ENCODE results near the gene IL3.

IL3 gene

GRCh38 chr5:132046880-132047299, 13.6 kb upstream of the IL3 start:
- TF ChIP-seq CREB1 (IDR thresholded peaks at IDR 0.05; ENCODE audit: low read depth) (no peak), TEAD4 (IDR thresholded peaks at IDR 0.05) (no peak), CEBPB (IDR thresholded peaks at IDR 0.05) (no peak), ZBTB7A (IDR thresholded peaks at IDR 0.05; ENCODE audit: low read depth) (no peak), REST (IDR thresholded peaks at IDR 0.05; ENCODE audit: low read depth) (no peak), YY1 (IDR thresholded peaks at IDR 0.05; ENCODE audit: low read depth) (no peak), USF1 (IDR thresholded peaks at IDR 0.05) (no peak), TCF12 (IDR thresholded peaks at IDR 0.05; ENCODE audit: low read depth) (no peak), RAD21 (IDR thresholded peaks at IDR 0.05; ENCODE audit: low read depth) (no peak), EGR1 (IDR thresholded peaks at IDR 0.05) (no peak), FOXM1 (IDR thresholded peaks at IDR 0.05; ENCODE audit: borderline replicate concordance, low read depth) (no peak), EP300 (IDR thresholded peaks at IDR 0.05; ENCODE audit: borderline replicate concordance) (no peak), NFIC (IDR thresholded peaks at IDR 0.05) (no peak), TAF1 (IDR thresholded peaks at IDR 0.05; ENCODE audit: low read depth) (no peak)
- TF ChIP-seq, protein P1, sequence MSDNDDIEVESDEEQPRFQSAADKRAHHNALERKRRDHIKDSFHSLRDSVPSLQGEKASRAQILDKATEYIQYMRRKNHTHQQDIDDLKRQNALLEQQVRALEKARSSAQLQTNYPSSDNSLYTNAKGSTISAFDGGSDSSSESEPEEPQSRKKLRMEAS (IDR thresholded peaks at IDR 0.05): no peak

GRCh38 chr5:132049093-132049492, 11.4 kb upstream of the IL3 start:
- TF ChIP-seq TEAD4 (IDR thresholded peaks at IDR 0.05) (no peak), NFIC (IDR thresholded peaks at IDR 0.05) (no peak), TCF12 (IDR thresholded peaks at IDR 0.05; ENCODE audit: low read depth) (no peak), YY1 (IDR thresholded peaks at IDR 0.05; ENCODE audit: low read depth) (no peak), TAF1 (IDR thresholded peaks at IDR 0.05; ENCODE audit: low read depth) (no peak), RAD21 (IDR thresholded peaks at IDR 0.05; ENCODE audit: low read depth) (no peak), EGR1 (IDR thresholded peaks at IDR 0.05) (no peak), EP300 (IDR thresholded peaks at IDR 0.05; ENCODE audit: borderline replicate concordance) (no peak), CREB1 (IDR thresholded peaks at IDR 0.05; ENCODE audit: low read depth) (no peak), REST (IDR thresholded peaks at IDR 0.05; ENCODE audit: low read depth) (no peak), CEBPB (IDR thresholded peaks at IDR 0.05) (no peak), ZBTB7A (IDR thresholded peaks at IDR 0.05; ENCODE audit: low read depth) (no peak)
- TF ChIP-seq, protein P1 (IDR thresholded peaks at IDR 0.05): no peak

GRCh38 chr5:132049559-132049958, 10.9 kb upstream of the IL3 start:
- TF ChIP-seq TEAD4 (IDR thresholded peaks at IDR 0.05) (no peak), FOXM1 (IDR thresholded peaks at IDR 0.05; ENCODE audit: borderline replicate concordance, low read depth) (no peak), USF1 (IDR thresholded peaks at IDR 0.05) (no peak), CREB1 (IDR thresholded peaks at IDR 0.05; ENCODE audit: low read depth) (no peak), ZBTB7A (IDR thresholded peaks at IDR 0.05; ENCODE audit: low read depth) (no peak), NFIC (IDR thresholded peaks at IDR 0.05) (no peak), CEBPB (IDR thresholded peaks at IDR 0.05) (no peak), TCF12 (IDR thresholded peaks at IDR 0.05; ENCODE audit: low read depth) (no peak), REST (IDR thresholded peaks at IDR 0.05; ENCODE audit: low read depth) (no peak), YY1 (IDR thresholded peaks at IDR 0.05; ENCODE audit: low read depth) (no peak), RAD21 (IDR thresholded peaks at IDR 0.05; ENCODE audit: low read depth) (no peak), EP300 (IDR thresholded peaks at IDR 0.05; ENCODE audit: borderline replicate concordance) (no peak), TAF1 (IDR thresholded peaks at IDR 0.05; ENCODE audit: low read depth) (no peak)
- TF ChIP-seq, protein P1 (IDR thresholded peaks at IDR 0.05): no peak

DNA sequence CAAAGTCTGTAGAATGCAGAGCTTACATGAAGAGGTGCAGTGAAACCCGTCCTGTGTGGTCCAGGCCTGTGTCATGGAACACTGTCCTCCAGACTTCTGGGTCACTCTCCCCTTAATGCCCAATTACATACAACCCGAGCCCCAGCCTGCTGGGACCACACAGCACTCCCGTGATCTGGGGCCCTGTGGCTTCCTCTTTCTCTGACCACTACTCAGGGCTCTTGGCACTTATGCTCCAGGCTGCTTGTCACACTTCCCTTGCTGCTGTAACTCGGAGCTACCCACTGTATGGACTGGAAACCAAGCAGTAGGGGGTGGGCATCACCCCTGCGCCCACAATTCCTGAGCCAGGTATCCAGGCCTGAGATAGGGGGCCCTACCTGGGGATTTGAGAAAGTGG, 10.3 kb upstream of the IL3 start:
- TF ChIP-seq CEBPB (IDR thresholded peaks at IDR 0.05) (no peak), CREB1 (IDR thresholded peaks at IDR 0.05; ENCODE audit: low read depth) (no peak), NFIC (IDR thresholded peaks at IDR 0.05) (no peak), EGR1 (IDR thresholded peaks at IDR 0.05) (no peak), EP300 (IDR thresholded peaks at IDR 0.05; ENCODE audit: borderline replicate concordance) (no peak), REST (IDR thresholded peaks at IDR 0.05; ENCODE audit: low read depth) (no peak), RAD21 (IDR thresholded peaks at IDR 0.05; ENCODE audit: low read depth) (no peak), USF1 (IDR thresholded peaks at IDR 0.05) (no peak)

Measured in Ishikawa (cell line).